ENCODE results near the gene KANK2.
"Not testable (repeated sequence)": the region's sequence is repeated elsewhere in the genome, so short reads cannot be mapped to it uniquely, and the experiment has no call there.

Gene KANK2

DNA sequence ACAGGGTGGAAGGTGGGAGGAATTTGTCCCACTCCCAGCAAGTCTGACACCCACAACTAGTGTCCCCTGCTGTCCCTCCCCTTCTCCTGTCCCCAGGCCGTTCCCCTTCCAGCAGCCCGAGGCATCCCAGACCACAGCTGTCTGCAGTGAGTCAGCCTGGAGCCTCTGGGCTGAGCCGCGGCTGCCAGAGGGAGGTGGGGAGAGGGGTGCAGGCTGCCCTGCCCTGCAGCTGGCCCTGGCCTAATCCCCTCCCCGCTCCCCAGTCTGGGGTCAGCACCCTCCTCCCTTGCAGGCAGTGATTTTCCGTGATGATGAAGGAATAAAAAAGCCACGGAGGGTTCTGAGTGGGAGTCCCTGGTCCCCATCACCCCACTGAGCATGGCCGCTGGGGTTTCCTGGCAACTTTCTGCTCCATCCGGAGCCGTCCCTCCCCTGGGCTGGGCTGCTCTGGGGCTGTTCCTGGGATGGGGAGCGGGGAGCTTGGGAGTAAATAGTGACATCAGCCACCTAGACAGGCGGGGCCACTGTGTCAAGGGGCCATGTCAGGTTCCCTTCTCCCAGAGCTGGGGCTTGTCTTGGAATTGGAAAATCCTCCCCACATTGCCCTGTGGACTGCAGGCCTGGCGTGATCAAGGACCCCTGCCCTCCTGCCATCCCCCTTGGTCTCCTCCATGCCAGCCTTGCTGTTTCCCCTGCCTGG, 58.6 kb downstream of the KANK2 start:
- H3K4me3 ChIP-seq (ENCODE audit: low read length), result no peak overlapping the region
- TF ChIP-seq ZNF274 (IDR thresholded peaks at IDR 0.05; ENCODE audit: low read depth, low read length), result no peak

DNA sequence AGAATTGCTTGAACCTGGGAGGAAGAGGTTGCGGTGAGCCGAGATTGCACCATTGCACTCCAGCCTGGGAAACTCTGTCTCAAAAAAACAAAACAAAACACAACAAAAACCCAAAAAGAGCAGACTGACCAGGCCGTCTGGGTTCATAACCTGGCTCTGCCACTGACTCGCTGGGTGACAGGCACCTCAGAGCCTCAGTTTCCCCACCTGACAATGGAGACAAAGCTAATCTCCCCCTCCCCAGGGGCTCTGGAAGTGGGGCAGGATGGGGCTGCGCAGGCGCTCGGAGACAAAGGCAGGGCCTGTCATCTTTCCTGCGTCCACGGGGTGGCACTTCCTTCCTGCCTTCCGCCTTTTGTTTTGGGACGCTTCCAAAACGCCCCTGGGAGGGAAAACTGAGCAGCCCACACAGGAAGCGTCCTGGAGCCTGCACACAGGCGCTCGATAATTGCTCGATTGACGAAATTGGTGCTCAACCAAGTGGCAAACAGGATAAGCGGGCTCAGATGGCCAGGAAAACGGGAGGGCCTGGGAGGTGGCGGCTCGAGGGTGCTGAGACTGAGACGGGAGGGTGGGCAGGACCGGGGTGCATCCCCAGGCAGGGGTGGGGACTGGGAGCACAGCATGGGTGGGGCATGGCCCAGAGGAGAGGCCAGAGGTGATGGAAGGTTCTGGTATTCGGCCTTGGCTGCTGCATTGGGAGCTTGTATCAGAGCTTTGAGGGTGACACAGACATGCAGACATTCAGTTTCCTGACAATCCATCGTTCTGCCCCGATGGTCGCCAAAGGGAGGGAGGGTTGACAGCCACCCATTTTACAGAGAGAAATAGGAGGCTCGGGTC, 59.6 kb downstream of the KANK2 start:
- no peak for TF ChIP-seq ZNF274 (IDR thresholded peaks at IDR 0.05; ENCODE audit: low read depth, low read length)
- no peak overlapping the region; the same call in 1 of the 2 replicates for H3K4me3 ChIP-seq (ENCODE audit: low read length)

DNA sequence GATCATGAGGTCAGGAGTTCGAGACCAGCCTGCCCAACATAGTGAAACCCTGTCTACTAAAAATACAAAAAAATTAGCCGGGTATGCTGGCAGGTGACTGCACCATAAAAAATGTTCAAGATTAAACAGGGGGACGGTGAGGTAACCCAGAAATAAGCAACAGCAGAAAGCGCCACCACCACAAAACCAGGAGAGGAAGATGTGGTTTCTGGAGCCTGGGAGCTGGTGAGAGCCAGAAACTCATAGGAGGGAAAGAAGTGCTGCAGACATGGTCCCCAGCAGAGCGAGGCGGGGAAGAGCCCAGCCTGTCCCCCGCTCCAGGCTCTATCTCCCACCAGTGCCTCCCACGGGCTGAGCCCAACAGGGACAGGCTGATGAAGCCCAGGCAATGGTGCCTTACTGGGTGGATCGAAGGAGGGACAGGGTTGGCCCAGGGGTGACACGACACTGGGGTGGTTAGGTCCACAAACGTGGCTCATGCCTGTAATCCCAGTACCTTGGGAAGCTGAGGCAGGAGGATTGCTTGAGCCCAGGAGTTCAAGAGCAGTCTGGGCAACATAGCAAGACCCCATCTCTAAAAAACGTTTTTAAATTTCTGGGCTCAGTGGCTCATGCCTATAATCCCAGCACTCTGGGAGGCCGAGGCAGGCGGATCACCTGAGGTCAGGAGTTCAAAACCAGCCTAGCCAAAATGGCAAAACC, 60.8 kb downstream of the KANK2 start:
- no peak for TF ChIP-seq ZNF274 (IDR thresholded peaks at IDR 0.05; ENCODE audit: low read depth, low read length)
- no peak overlapping the region for H3K4me3 ChIP-seq (ENCODE audit: low read length)

DNA sequence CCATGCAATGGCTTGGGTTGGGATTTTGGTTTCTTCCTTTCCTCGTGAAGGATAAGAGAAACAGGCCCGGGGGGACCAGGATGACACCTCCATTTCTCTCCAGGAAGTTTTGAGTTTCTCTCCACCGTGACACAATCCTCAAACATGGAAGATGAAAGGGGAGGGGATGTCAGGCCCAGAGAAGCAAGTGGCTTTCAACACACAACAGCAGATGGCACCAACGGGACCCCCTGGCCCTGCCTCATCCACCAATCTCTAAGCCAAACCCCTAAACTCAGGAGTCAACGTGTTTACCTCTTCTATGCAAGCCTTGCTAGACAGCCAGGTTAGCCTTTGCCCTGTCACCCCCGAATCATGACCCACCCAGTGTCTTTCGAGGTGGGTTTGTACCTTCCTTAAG, 65.9 kb downstream of the KANK2 start:
- no peak overlapping the region for H3K4me3 ChIP-seq (ENCODE audit: low read length)
- TF ChIP-seq ZNF274 (IDR thresholded peaks at IDR 0.05; ENCODE audit: low read depth, low read length), result no peak

DNA sequence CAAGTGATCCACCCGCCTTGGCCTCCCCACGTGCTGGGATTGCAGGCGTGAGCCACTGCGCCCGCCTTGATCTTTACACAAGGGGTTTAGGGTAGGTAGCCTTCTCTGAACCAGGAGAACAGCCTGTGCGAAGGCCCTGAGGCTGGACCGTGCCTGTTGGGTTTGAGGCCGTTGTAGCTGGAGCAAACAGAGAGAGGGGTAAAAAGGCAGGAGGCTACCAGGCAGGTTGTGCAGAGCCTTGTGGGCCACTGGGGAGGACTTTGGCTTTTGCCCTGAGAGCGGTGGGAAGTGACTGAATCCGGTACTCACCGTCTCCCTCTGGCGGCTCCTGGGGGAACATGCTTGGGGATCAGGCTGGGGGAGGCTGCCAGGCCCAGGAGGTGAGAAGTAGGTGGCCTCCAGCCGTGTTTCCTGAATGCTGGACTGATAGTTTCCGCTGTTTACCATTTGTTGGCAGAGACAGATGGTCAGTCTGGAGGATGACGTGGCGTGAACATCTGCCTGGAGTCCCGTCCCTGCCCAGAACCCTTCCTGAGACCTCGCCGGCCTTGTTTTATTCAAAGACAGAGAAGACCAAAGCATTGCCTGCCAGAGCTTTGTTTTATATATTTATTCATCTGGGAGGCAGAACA, 66.4 kb downstream of the KANK2 start:
- H3K4me3 ChIP-seq (ENCODE audit: low read length), result no peak overlapping the region
- no peak for TF ChIP-seq ZNF274 (IDR thresholded peaks at IDR 0.05; ENCODE audit: low read depth, low read length)

DNA sequence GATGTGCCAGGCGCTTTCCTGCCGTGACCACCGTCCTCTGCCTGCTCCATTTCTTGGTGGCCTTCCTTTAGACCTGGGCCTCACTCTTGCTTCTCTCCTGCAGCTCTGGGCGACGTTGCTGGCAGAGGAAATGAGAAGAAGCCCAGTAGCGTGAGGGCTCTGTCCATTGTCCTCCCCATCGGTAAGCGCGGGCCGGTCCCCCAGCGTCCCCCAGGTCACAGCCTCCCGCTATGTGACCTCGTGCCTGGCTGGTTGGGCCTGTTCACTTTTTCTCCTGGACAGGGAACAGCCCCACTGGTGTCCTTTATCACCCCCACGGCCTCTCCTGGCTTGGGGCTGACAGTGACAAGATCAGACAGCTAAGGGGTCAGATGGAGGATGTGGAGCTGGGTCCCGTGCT, 69.4 kb downstream of the KANK2 start:
- no peak for TF ChIP-seq ZNF274 (IDR thresholded peaks at IDR 0.05; ENCODE audit: low read depth, low read length)
- no peak overlapping the region for H3K4me3 ChIP-seq (ENCODE audit: low read length)

DNA sequence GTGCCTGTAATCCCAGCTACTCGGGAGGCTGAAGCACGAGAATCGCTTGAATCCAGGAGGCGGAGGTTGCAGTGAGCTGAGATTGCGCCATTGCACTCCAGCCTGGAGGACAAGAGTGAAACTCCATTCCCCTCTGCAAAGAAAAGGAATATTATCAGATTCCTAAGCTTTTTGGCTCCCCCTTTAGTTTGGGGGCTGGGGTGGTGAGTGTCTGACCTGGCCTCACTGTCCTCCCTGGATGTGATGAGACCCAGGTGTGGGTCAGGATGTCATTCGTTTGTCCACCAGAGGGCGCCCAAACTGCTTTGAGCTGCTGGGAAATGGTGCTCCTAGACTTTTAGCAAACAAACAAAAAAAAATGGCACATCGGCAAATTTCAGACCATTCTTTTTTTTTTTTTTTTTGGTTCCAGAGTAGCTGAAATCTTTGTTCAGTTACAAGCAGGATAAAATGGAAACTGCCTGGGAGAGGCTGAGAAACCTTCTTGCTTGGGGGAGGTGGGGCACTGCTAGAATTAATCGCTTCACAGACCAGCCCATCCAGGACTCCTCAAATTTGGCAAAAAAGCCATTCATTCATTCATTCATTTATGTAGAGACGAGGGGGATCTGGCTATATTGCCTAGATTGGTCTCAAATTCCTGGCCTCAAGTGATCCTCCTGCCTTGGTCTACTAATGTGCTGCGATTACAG, 71.2 kb downstream of the KANK2 start:
- H3K4me3 ChIP-seq (ENCODE audit: low read length), result no peak overlapping the region
- TF ChIP-seq ZNF274 (IDR thresholded peaks at IDR 0.05; ENCODE audit: low read depth, low read length), result no peak

DNA sequence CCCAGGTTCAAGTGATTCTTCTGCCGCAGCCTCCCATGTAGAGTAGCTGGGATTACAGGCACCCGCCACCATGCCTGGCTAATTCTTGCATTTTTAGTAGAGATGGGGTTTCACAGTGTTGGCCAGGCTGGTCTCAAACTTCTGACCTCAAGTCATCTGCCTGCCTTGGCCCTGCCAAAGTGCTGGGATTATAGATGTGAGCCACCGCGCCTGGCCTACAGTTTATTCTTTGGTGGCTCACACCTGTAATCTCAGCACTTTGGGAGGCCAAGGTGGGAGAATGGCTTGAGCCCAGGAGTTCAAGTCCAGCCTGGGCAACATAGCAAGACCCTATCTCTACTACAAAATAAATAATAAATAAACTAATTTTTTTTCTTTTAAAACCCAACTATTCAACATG, 73.2 kb downstream of the KANK2 start:
- not testable (repeated sequence) for H3K4me3 ChIP-seq (ENCODE audit: low read length)

DNA sequence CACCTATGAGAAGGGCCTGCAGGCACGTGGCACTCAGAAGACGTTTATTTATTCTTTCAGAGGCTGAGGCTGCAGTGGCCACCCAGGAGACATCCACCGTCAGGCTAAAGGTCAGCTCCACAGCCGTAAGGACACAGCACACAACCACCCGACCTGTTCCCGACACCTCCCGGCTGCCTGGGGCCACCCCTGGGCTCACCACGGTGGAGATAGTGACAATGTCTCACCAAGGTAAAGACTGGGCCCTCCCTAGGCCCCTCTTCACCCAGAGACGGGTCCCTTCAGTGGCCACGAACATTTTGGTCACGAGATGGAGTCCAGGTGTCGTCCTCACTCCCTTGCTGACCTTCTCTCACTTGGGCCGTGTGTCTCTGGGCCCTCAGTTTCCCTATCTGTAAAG, 74.2 kb downstream of the KANK2 start:
- no peak for TF ChIP-seq ZNF274 (IDR thresholded peaks at IDR 0.05; ENCODE audit: low read depth, low read length)
- no peak overlapping the region for H3K4me3 ChIP-seq (ENCODE audit: low read length)

DNA sequence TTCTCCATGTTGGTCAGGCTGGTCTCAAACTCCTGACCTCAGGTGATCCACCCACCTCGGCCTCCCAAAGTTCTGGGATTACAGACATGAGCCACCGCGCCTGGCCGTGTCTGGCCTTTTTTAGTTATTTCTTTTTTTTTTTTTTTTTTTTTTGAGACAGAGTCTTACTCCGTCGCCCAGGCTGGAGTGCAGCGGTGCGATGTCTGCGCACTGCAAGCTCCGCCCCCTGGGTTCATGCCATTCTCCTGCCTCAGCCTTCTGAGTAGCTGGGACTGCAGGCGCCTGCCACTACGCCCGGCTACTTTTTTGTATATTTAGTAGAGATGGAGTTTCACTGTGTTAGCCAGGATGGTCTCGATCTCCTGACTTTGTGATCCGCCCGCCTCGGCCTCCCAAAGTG, 75.4 kb downstream of the KANK2 start:
- H3K4me3 ChIP-seq (ENCODE audit: low read length), result not testable (repeated sequence)

DNA sequence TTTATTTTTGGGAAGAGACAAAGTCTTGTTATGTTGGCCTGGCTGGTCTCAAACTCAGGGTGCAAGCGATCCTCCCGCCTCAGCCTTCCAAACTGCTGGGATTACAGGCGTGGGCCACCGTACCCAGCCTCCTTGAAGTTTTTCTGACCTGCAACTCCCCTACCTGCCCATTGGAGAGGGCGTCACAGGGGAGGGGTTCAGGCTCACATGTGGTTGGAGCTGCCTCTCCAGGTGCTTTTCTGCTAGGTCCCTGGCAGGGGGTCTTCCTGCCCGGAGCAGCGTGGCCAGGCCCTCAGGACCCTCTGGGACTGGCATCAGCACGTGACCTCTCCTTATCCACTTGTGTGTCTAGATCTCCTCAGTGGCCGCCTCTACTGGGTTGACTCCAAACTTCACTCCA, 80.8 kb downstream of the KANK2 start:
- no peak overlapping the region for H3K4me3 ChIP-seq (ENCODE audit: low read length)
- no peak for TF ChIP-seq ZNF274 (IDR thresholded peaks at IDR 0.05; ENCODE audit: low read depth, low read length)

DNA sequence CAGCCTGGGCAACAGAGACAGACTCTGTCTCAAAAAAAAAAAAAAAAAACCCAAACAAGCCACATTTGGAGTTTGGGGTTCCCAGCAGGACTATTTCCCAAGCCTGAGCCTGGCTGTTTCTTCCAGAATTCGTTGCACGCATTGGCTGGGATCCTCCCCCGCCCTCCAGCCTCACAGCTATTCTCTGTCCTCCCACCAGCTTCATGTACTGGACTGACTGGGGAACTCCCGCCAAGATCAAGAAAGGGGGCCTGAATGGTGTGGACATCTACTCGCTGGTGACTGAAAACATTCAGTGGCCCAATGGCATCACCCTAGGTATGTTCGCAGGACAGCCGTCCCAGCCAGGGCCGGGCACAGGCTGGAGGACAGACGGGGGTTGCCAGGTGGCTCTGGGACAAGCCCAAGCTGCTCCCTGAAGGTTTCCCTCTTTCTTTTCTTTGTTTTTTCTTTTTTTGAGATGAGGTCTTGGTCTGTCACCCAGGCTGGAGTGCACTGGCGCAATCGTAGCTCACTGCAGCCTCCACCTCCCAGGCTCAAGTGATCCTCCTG, 81.4 kb downstream of the KANK2 start:
- H3K4me3 ChIP-seq (ENCODE audit: low read length), result no peak overlapping the region
- no peak for TF ChIP-seq ZNF274 (IDR thresholded peaks at IDR 0.05; ENCODE audit: low read depth, low read length)

DNA sequence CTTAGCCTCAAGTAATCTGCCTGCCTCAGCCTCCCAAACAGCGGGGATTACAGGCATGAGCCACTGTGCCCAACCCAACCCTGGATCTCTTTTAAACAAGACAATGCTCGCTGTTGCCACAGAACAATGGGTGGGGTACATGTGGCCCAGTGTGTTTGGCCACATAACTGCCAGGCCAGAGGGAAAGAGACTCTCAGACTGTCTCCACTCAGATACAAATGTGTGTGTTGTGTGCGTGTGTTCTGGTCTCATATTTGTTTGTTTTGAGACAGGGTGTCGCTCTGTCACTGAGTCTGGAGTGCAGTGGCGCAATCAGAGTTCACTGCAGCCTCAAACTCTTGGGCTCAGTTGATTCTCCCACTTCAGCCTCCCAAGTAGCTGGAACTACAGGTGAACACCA, 82.3 kb downstream of the KANK2 start:
- H3K4me3 ChIP-seq (ENCODE audit: low read length), result no peak overlapping the region
- TF ChIP-seq ZNF274 (IDR thresholded peaks at IDR 0.05; ENCODE audit: low read depth, low read length), result no peak

All from GM08714 (cell line).